ENCODE data around the gene PTPN2.

PTPN2 gene

GRCh38 chr18:12819322-12819721 is 64.7 kb downstream of the PTPN2 start:
- TF ChIP-seq CTCF (IDR thresholded peaks at IDR 0.05) = no peak
- no peaks in the 10 kb centered on the region for H3K9me3 Mint-ChIP-seq
- no peak for DNase-seq
- H3K4me3 Mint-ChIP-seq = no peak overlapping the region
- H3K36me3 Mint-ChIP-seq (ENCODE audit: low read depth) = peaks cover 37% of the 10 kb centered on the region
- H3K27me3 Mint-ChIP-seq (ENCODE audit: low read depth, poor library complexity) = no peaks in the 10 kb centered on the region
- H3K27ac Mint-ChIP-seq = no peak overlapping the region
- H3K4me1 Mint-ChIP-seq = peaks cover 24% of the 10 kb centered on the region

GRCh38 chr18:12818243-12818642 is 65.8 kb downstream of the PTPN2 start:
- TF ChIP-seq CTCF (IDR thresholded peaks at IDR 0.05) = no peak
- Mint-ChIP-seq H3K36me3 (ENCODE audit: low read depth) (peaks cover 36% of the 10 kb centered on the region), H3K4me3 (no peak overlapping the region), H3K4me1 (peaks cover 24% of the 10 kb centered on the region), H3K27me3 (ENCODE audit: low read depth, poor library complexity) (no peaks in the 10 kb centered on the region), H3K27ac (peak overlapping the region; percentile 21), H3K9me3 (no peaks in the 10 kb centered on the region)
- DNase-seq = no peak

- no peak overlapping the region for H3K27ac Mint-ChIP-seq
- DNase-seq = no peak
- TF ChIP-seq CTCF (IDR thresholded peaks at IDR 0.05) = no peak
- H3K36me3 Mint-ChIP-seq (ENCODE audit: low read depth) = peaks cover 36% of the 10 kb centered on the region
- H3K27me3 Mint-ChIP-seq (ENCODE audit: low read depth, poor library complexity) = no peaks in the 10 kb centered on the region
- no peak overlapping the region for H3K4me3 Mint-ChIP-seq
- peaks cover 12% of the 10 kb centered on the region for H3K4me1 Mint-ChIP-seq
- H3K9me3 Mint-ChIP-seq = no peaks in the 10 kb centered on the region
Measured at GRCh38 chr18:12816451-12816850, 67.6 kb downstream of the PTPN2 start.

- Mint-ChIP-seq H3K4me3 (no peak overlapping the region), H3K9me3 (peaks cover 6% of the 10 kb centered on the region), H3K36me3 (ENCODE audit: low read depth) (peaks cover 58% of the 10 kb centered on the region), H3K4me1 (no peaks in the 10 kb centered on the region), H3K27me3 (ENCODE audit: low read depth, poor library complexity) (no peaks in the 10 kb centered on the region), H3K27ac (peak overlapping the region; percentile 20)
- TF ChIP-seq CTCF (IDR thresholded peaks at IDR 0.05) = no peak
- no peak for DNase-seq
Measured at GRCh38 chr18:12811191-12811950, 72.7 kb downstream of the PTPN2 start.

- Mint-ChIP-seq H3K36me3 (ENCODE audit: low read depth) (peaks cover 79% of the 10 kb centered on the region), H3K9me3 (peaks cover 25% of the 10 kb centered on the region), H3K27ac (no peak overlapping the region), H3K4me3 (no peak overlapping the region), H3K4me1 (no peaks in the 10 kb centered on the region), H3K27me3 (ENCODE audit: low read depth, poor library complexity) (no peaks in the 10 kb centered on the region)
- no peak for DNase-seq
- no peak for TF ChIP-seq CTCF (IDR thresholded peaks at IDR 0.05)
Measured at GRCh38 chr18:12803069-12803936, 80.7 kb downstream of the PTPN2 start.

Data from nephron progenitor cell (in vitro differentiated cells).